Neural cell (in vitro differentiated cells): ENCODE data around the gene MAP2K6.

Source experiments
- CTCF ChIP-seq: fragments of 450-650 bp; IDR thresholded peaks from 2 replicates; pipeline ENCODE4 v1.5.1; 2014; ENCODE audit warnings: antibody characterized with exemption, mild to moderate bottlenecking, moderate library complexity; ENCODE audit not compliant: poor library complexity, severe bottlenecking
- RAD21 ChIP-seq: fragments of 450-650 bp; conservative IDR thresholded peaks from 2 replicates; pipeline ENCODE4 v1.6.1; 2014; ENCODE audit warnings: antibody characterized with exemption, mild to moderate bottlenecking, moderate library complexity
- SMC3 ChIP-seq: fragments of 450-650 bp; conservative IDR thresholded peaks from 2 replicates; pipeline ENCODE4 v1.6.1; 2014; ENCODE audit warnings: antibody characterized with exemption, mild to moderate bottlenecking, moderate library complexity; ENCODE audit not compliant: poor library complexity

- TF ChIP-seq CTCF (no peak), SMC3 (no peak), RAD21 (no peak)
Measured at GRCh38 chr17:69588827-69589239, 174.3 kb downstream of the MAP2K6 start.
